Measurements from ENCODE around the gene PCP4L1. TPM values are rescaled to one million over a fixed set of nuclear protein-coding genes. Genes with fewer than 3 reads are reported as not detected.

The PCP4L1 gene
- total RNA-seq, 4 donors from 2014 or later: 0.42 to 1.2 TPM; not detected in 2

DNA sequence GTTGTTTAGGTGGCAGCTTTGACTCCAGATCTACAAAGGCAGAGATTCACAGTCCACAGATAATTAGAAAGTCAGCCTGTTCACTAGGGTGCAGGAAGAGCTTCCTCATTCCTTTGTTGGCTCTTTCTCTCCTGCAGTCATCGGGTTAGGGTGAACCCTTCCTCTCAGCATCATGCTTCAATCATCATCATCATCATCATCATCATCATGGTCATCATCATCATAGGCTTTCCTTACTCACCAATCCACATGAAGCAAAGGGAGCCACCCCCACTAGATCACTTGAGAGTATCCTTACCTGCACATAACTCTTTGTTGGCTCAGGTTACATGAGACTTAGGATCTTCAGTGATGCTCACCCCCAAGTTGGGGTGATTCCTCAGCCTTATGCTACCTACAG lies 32.2 kb downstream of the PCP4L1 start:
- peaks cover 0 to 15% (median 0%) of the 10 kb centered on the region in 3 donors for H3K36me3 ChIP-seq
- no peak overlapping the region for H3K27ac ChIP-seq
- no peaks in the 10 kb centered on the region for H3K4me1 ChIP-seq
- H3K4me3 ChIP-seq: no peak overlapping the region
- WGBS, 2 donors: 80 to 83% methylated on average over 1 of the region's 1 CpG
- no peaks in the 10 kb centered on the region for H3K9me3 ChIP-seq
- H3K27me3 ChIP-seq: no peaks in the 10 kb centered on the region
- TF ChIP-seq CTCF (IDR thresholded peaks at IDR 0.05): no peak
- no peak for TF ChIP-seq POLR2A (IDR thresholded peaks at IDR 0.05)
- TF ChIP-seq EP300 (IDR thresholded peaks at IDR 0.05): no peak
- DNase-seq (ENCODE audit: low spot score in 2 of 2): no peak

- Histone ChIP-seq H3K9me3 (no peaks in the 10 kb centered on the region), H3K36me3 (peaks cover 0 to 6% (median 0%) of the 10 kb centered on the region in 3 donors), H3K4me1 (no peaks in the 10 kb centered on the region), H3K4me3 (no peak overlapping the region), H3K27me3 (no peaks in the 10 kb centered on the region), H3K27ac (no peak overlapping the region)
- no peak for DNase-seq (ENCODE audit: low spot score in 2 of 2)
- TF ChIP-seq POLR2A (IDR thresholded peaks at IDR 0.05): no peak
- TF ChIP-seq CTCF (IDR thresholded peaks at IDR 0.05): no peak
- no peak for TF ChIP-seq EP300 (IDR thresholded peaks at IDR 0.05)
Observed at GRCh38 chr1:161297415-161297814, 38.9 kb downstream of the PCP4L1 start.

DNA sequence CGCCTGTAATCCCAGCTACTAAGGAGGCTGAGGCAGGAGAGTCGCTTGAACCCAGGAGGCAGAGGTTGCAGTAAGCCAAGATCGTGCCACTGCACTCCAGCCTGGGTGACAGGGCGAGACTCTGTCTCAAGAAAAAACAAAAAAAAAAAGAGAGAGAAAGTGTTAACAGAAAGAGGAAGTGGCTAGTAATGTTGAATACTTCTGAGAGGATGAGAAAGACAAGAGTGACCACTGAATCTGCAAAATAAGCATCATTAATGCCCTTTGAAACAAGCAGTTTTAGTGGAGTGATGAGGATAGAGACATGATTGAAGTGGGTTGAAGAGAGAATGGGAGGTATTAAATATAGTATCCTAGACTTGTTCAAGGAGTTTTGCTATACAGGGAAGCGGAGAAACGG lies 39.6 kb downstream of the PCP4L1 start:
- Histone ChIP-seq H3K4me3 (no peak overlapping the region), H3K36me3 (peaks cover 0 to 9% (median 0%) of the 10 kb centered on the region in 3 donors), H3K27me3 (no peaks in the 10 kb centered on the region), H3K9me3 (no peaks in the 10 kb centered on the region), H3K27ac (no peak overlapping the region), H3K4me1 (no peaks in the 10 kb centered on the region)
- WGBS, 2 donors: 84 to 85% methylated on average over 6 of the region's 6 CpGs
- DNase-seq (ENCODE audit: low spot score in 2 of 2): no peak
- no peak for TF ChIP-seq CTCF (IDR thresholded peaks at IDR 0.05)
- TF ChIP-seq POLR2A (IDR thresholded peaks at IDR 0.05): no peak
- TF ChIP-seq EP300 (IDR thresholded peaks at IDR 0.05): no peak

DNA sequence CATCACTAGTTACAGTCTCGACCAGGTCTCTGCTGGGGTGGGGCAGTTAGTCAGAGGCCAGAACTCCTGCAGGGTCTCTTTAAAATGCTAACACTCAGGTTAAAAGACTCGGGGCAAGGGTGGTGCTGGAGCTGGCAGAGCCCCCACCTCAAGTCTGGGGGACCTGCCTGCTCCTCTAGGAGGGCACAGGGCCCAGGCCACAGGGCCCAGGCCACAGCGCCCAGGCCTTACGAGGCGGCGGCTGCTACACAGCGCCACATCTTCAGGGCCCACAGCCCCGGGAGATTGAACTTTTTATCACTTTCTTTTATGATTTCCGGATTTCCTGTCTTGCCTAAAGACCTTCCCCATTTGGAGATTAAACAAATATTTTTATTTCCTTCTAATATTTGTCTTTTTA lies 40.8 kb downstream of the PCP4L1 start:
- WGBS, 2 donors: 67 to 76% methylated on average over 9 of the region's 9 CpGs
- no peak overlapping the region for H3K4me3 ChIP-seq
- no peak overlapping the region for H3K27ac ChIP-seq
- peaks cover 0 to 10% (median 2%) of the 10 kb centered on the region in 4 donors for H3K4me1 ChIP-seq
- no peaks in the 10 kb centered on the region for H3K9me3 ChIP-seq
- H3K36me3 ChIP-seq: peaks cover 0 to 9% (median 0%) of the 10 kb centered on the region in 3 donors
- H3K27me3 ChIP-seq: no peaks in the 10 kb centered on the region
- DNase-seq (ENCODE audit: low spot score in 2 of 2): no peak
- no peak for TF ChIP-seq POLR2A (IDR thresholded peaks at IDR 0.05)
- no peak for TF ChIP-seq EP300 (IDR thresholded peaks at IDR 0.05)
- TF ChIP-seq CTCF (IDR thresholded peaks at IDR 0.05): no peak

GRCh38 chr1:161300478-161300877 lies 41.9 kb downstream of the PCP4L1 start:
- no peak for TF ChIP-seq EP300 (IDR thresholded peaks at IDR 0.05)
- no peak for TF ChIP-seq CTCF (IDR thresholded peaks at IDR 0.05)
- TF ChIP-seq POLR2A (IDR thresholded peaks at IDR 0.05): no peak
- WGBS, 2 donors: 70 to 80% methylated on average over 4 of the region's 4 CpGs
- H3K4me3 ChIP-seq: no peak overlapping the region
- H3K27ac ChIP-seq: no peak overlapping the region
- DNase-seq (ENCODE audit: low spot score in 2 of 2): no peak
- H3K27me3 ChIP-seq: no peaks in the 10 kb centered on the region
- no peaks in the 10 kb centered on the region for H3K9me3 ChIP-seq
- peaks cover 0 to 9% (median 0%) of the 10 kb centered on the region in 3 donors for H3K36me3 ChIP-seq
- H3K4me1 ChIP-seq: peaks cover 0 to 22% (median 13%) of the 10 kb centered on the region in 4 donors

Measured in tibial nerve (tissue), 4 donors.